A673 (cell line): ENCODE results near the gene CYP2E1. TPM values are rescaled to one million over a fixed set of nuclear protein-coding genes. Genes with fewer than 3 reads are reported as not detected.

ENCODE experiments used
- Bru-seq: library from RNA; stranded (reverse); fragments of 400-500 nt; gene quantifications from one replicate; lab custom pipeline; 2021; lab: Mats Ljungman, UMichigan
- BruChase-seq, 2 experiments: library from RNA; stranded (reverse); fragments of 400-500 nt; gene quantifications; one replicate each; lab custom pipeline; 2021; lab: Mats Ljungman, UMichigan
- BruUV-seq: library from RNA; stranded (reverse); fragments of 400-500 nt; replicated peaks from 2 replicates; lab custom pipeline; 2021; lab: Mats Ljungman, UMichigan
- CTCF ChIA-PET: fragments of 300-600 bp; sonication (Branson Sonifier 250); formaldehyde crosslinking; loops from one replicate; lab custom pipeline; 2022; ENCODE audit warnings: antibody characterized with exemption; lab: Charles Lee
- POLR2A ChIA-PET: fragments of 300-600 bp; sonication (Branson Sonifier 250); formaldehyde crosslinking; loops from one replicate; lab custom pipeline; 2022; ENCODE audit warnings: antibody characterized with exemption; ENCODE audit not compliant: low non-redundant PET; lab: Charles Lee
- DNase-seq: peaks from one replicate; pipeline ENCODE4 v3.0.0-alpha.2; 2015; ENCODE audit warnings: low spot score
- H3K27ac ChIP-seq: fragments of 200-600 bp; sonication (generic); 2 replicates; pipeline ENCODE4 v1.5.1; 2016; ENCODE audit warnings: mixed run types, low read depth, mild to moderate bottlenecking, mixed read lengths, antibody characterized with exemption, low read length; ENCODE audit not compliant: poor library complexity, severe bottlenecking
- H3K27me3 ChIP-seq: fragments of 200-600 bp; sonication (generic); replicated peaks from 2 replicates; pipeline ENCODE4 v1.6.1; 2017; ENCODE audit warnings: mixed run types, low read depth, mild to moderate bottlenecking, mixed read lengths, antibody characterized with exemption, low read length; ENCODE audit not compliant: insufficient read depth, poor library complexity
- H3K36me3 ChIP-seq: fragments of 200-600 bp; sonication (generic); 2 replicates; pipeline ENCODE4 v1.6.1; 2016; ENCODE audit warnings: mixed run types, mild to moderate bottlenecking, mixed read lengths, antibody characterized with exemption, low read length; ENCODE audit not compliant: insufficient read depth, poor library complexity, severe bottlenecking
- H3K4me1 ChIP-seq: fragments of 200-600 bp; sonication (generic); 2 replicates; pipeline ENCODE4 v1.6.1; 2017; ENCODE audit warnings: mixed run types, mild to moderate bottlenecking, mixed read lengths, antibody characterized with exemption, low read length; ENCODE audit not compliant: insufficient read depth, poor library complexity, severe bottlenecking
- H3K4me3 ChIP-seq: fragments of 200-600 bp; sonication (generic); 2 replicates; pipeline ENCODE4 v1.5.1; 2016; ENCODE audit warnings: low read depth, mixed run types, mild to moderate bottlenecking, mixed read lengths, low read length; ENCODE audit not compliant: poor library complexity, severe bottlenecking
- H3K9me3 ChIP-seq: fragments of 200-600 bp; sonication (generic); 2 replicates; pipeline ENCODE4 v1.6.1; 2016; ENCODE audit warnings: mixed run types, low read depth, mild to moderate bottlenecking, mixed read lengths, antibody characterized with exemption, low read length; ENCODE audit not compliant: poor library complexity, severe bottlenecking
- EZH2 ChIP-seq: fragments of 200-600 bp; sonication (generic); IDR thresholded peaks from 2 replicates; pipeline ENCODE4 v1.6.1; 2017; ENCODE audit warnings: borderline replicate concordance, low read depth, mild to moderate bottlenecking, mixed read lengths, antibody characterized with exemption, low read length; ENCODE audit not compliant: poor library complexity, severe bottlenecking
- intact Hi-C: fragments of 100-400 bp; cut with micrococcal nuclease; formaldehyde crosslinking; loops from one replicate; pipeline ENCODE4 v1.10.0; 2022; ENCODE audit not compliant: unreplicated experiment
- long read RNA-seq: library from polyadenylated mRNA; stranded (forward); transcript quantifications from one replicate; pipeline ENCODE4 v2.0.0, GENCODE V29; 2022
- total RNA-seq: library from RNA; stranded (reverse); gene quantifications from 2 replicates; pipeline ENCODE4 v1.2.3, GENCODE V29; 2021
- TF ChIP-seq, protein P1 (sequence below): fragments of 300-800, 200-600 bp; sonication (generic); conservative IDR thresholded peaks from 2 replicates; pipeline ENCODE4 v1.5.1; 2017; ENCODE audit warnings: low read depth, mild to moderate bottlenecking, antibody characterized with exemption, low read length, moderate library complexity, mixed read lengths

The CYP2E1 gene
- total RNA-seq: 0.49 and 0.74 TPM in 2 replicates
- percentile 22 among the genes with signal in this experiment for Bru-seq, nascent RNA
- BruChase-seq, experiment 1, labeled RNA remaining after a 2-hour chase: percentile 32 among the genes with signal in this experiment
- percentile 19 among the genes with signal in this experiment for BruChase-seq, experiment 2, labeled RNA remaining after a 6-hour chase
- long read RNA-seq, partial matches to known transcripts: 1 of 1 reads
- long read RNA-seq, other reads (novel, unspliced or antisense): 0 of 1 reads

DNA sequence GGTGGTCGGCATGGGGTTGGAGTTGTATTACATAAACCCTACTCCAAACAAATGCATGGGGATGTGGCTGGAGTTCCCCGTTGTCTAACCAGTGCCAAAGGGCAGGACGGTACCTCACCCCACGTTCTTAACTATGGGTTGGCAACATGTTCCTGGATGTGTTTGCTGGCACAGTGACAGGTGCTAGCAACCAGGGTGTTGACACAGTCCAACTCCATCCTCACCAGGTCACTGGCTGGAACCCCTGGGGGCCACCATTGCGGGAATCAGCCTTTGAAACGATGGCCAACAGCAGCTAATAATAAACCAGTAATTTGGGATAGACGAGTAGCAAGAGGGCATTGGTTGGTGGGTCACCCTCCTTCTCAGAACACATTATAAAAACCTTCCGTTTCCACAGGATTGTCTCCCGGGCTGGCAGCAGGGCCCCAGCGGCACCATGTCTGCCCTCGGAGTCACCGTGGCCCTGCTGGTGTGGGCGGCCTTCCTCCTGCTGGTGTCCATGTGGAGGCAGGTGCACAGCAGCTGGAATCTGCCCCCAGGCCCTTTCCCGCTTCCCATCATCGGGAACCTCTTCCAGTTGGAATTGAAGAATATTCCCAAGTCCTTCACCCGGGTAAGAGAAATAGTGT, at the start of gene CYP2E1:
Gene CYP2E1 (plus strand): TSS at position 407 of the 632 bp plus-strand sequence. CDS start 33 bp downstream, at position 440.
- ChIA-PET CTCF (no interaction called here), POLR2A (no interaction called here)
- intact Hi-C loops: no loop called here
- no peak for TF ChIP-seq EZH2
- TF ChIP-seq, protein P1, sequence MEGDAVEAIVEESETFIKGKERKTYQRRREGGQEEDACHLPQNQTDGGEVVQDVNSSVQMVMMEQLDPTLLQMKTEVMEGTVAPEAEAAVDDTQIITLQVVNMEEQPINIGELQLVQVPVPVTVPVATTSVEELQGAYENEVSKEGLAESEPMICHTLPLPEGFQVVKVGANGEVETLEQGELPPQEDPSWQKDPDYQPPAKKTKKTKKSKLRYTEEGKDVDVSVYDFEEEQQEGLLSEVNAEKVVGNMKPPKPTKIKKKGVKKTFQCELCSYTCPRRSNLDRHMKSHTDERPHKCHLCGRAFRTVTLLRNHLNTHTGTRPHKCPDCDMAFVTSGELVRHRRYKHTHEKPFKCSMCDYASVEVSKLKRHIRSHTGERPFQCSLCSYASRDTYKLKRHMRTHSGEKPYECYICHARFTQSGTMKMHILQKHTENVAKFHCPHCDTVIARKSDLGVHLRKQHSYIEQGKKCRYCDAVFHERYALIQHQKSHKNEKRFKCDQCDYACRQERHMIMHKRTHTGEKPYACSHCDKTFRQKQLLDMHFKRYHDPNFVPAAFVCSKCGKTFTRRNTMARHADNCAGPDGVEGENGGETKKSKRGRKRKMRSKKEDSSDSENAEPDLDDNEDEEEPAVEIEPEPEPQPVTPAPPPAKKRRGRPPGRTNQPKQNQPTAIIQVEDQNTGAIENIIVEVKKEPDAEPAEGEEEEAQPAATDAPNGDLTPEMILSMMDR: no peak
- Histone ChIP-seq H3K4me3 (no peak within 1 kb of the TSS), H3K27me3 (peaks cover 98% of the 10 kb centered on the region), H3K4me1 (no peaks in the 10 kb centered on the region), H3K27ac (no peak within 1 kb of the TSS), H3K9me3 (peaks cover 4% of the 10 kb centered on the region), H3K36me3 (no peaks in the 10 kb centered on the region)
- no TSS peak for BruUV-seq
- DNase-seq: no peak

- no peak for DNase-seq
- H3K4me3 ChIP-seq: no peak overlapping the region
- H3K27ac ChIP-seq: no peak overlapping the region
- CTCF ChIA-PET: no interaction called here
- H3K36me3 ChIP-seq: no peaks in the 10 kb centered on the region
- intact Hi-C loops: no loop called here
- H3K4me1 ChIP-seq: no peaks in the 10 kb centered on the region
- peaks cover 10% of the 10 kb centered on the region for H3K9me3 ChIP-seq
- TF ChIP-seq EZH2: no peak
- TF ChIP-seq, protein P1: no peak
- POLR2A ChIA-PET: no interaction called here
- no TSS peak for BruUV-seq
- H3K27me3 ChIP-seq: peaks cover 12% of the 10 kb centered on the region
These were observed 46.0 kb upstream of the CYP2E1 start for GRCh38 chr10:133481086-133481643.

DNA sequence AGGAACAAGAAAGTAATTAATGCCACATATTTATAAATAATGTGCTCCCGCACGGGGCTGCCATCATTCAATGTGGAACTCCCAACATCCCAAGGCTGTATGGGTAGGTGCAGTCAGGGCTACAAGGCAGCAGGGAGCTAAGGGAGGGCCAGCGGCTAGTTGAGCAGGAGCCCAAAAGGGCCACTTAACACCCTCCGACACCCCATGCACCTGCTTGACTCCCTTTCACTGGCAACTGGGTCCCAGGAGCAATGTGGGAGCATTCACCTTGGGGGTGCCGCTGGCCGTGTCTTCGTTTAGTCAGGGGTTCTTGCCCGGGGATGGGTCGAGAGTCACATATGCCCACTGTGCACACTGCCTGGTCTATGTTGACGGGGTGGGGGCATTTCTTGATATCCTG, 45.5 kb upstream of the CYP2E1 start:
- DNase-seq: no peak
- H3K27ac ChIP-seq: no peak overlapping the region
- intact Hi-C loops: no loop called here
- no TSS peak for BruUV-seq
- ChIA-PET CTCF (no interaction called here), POLR2A (no interaction called here)
- TF ChIP-seq, protein P1: no peak
- no peak for TF ChIP-seq EZH2
- H3K9me3 ChIP-seq: peaks cover 10% of the 10 kb centered on the region
- H3K27me3 ChIP-seq: peaks cover 9% of the 10 kb centered on the region
- H3K36me3 ChIP-seq: no peaks in the 10 kb centered on the region
- no peak overlapping the region for H3K4me3 ChIP-seq
- no peaks in the 10 kb centered on the region for H3K4me1 ChIP-seq
